Activated T-cell treated with anti-CD3 and anti-CD28 coated beads for 48 hours (primary cell): ENCODE results near the gene VTI1A.
"Not testable (repeated sequence)": the region's sequence is repeated elsewhere in the genome, so short reads cannot be mapped to it uniquely, and the experiment has no call there.

Experiments used
- DNase-seq: peaks from one replicate; pipeline ENCODE4 v3.0.0-alpha.2; 2020; ENCODE audit warnings: low read depth

VTI1A gene

GRCh38 chr10:112454910-112455779 is 8.1 kb downstream of the VTI1A start:
- no peak for DNase-seq

- no peak for DNase-seq
Observed at GRCh38 chr10:112456533-112456932, 9.5 kb downstream of the VTI1A start.

GRCh38 chr10:112460366-112460765 is 13.4 kb downstream of the VTI1A start:
- DNase-seq, result no peak

DNA sequence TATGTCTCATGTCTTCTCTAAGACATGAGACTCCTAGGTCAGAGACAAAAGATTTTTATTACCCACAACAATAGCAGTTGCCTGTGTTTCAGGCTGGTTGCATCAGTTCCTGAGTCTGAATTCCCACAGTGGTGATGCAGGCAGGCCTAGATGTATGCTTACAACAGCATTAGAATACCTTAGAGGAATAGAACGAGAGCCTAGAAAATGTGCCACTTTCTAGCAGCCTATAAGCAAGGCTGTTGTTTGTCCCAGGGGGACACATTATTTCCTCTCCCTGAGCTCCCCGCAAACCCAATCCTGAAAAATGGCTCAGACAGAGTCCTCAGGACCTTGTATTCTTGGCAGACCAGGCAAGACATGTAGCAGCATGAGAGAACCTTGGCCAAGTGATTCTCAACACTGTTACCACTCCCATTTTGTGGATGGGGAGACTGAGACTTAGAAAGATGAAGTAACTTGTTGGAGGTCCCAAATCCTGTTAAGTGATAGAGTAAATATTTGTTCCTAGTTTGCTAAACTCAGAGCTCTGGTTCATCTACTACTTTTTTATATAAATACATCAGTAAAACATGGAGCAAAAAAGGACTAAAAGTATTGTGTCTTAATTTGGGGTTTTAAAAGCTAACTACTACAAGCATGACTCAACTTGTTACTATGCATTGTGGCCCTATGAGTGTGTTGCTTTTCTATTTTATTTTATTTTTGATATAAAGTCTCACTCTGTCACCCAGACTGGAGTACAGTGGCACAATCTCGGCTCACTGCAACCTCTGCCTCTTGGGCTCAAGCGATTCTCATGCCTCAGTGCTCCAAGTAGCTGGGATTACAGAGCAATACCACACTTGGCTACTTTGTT is 14.2 kb downstream of the VTI1A start:
- peak; percentile 32 for DNase-seq

DNA sequence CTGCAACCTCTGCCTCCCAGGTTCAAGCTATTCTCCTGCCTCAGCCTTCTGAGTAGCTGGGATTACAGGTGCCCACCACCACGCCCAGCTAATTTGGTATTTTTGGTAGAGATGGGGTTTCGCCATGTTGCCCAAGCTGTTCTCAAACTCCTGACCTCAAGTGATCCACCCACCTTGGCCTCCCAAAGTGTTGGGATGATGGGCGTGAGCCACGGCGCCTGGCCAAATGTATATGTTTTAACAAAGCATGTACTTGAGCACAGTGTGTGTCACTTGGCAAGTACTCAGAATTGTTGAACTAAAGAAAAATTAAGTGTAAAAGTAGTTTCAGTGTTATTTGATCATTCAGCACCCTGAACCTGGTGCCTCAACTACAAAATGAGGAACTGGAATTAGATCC is 17.1 kb downstream of the VTI1A start:
- DNase-seq, result not testable (repeated sequence)

GRCh38 chr10:112465299-112465883 is 18.4 kb downstream of the VTI1A start:
- DNase-seq, result no peak

DNA sequence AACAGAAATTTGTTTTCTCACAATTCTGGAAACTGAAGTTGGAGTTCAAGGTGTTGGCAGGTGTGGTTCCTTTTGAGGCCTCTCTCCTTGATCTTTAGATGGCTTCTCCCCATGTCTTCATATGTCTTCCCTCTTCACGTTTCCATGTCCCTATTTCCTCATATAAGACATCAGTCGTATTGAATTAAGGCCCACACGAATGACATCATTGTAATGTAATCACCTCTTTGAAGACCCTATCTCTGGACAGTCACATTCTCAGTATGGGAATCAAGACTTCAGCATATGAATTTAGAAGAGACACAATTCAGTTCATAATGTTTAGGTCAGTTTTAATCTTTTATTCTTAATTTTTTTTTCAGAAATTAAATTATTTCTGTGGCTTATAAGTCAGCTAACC is 19.8 kb downstream of the VTI1A start:
- no peak for DNase-seq

- no peak for DNase-seq
Observed at GRCh38 chr10:112467541-112468075, 20.6 kb downstream of the VTI1A start.

GRCh38 chr10:112471878-112472487 is 25.0 kb downstream of the VTI1A start:
- DNase-seq, result no peak

DNA sequence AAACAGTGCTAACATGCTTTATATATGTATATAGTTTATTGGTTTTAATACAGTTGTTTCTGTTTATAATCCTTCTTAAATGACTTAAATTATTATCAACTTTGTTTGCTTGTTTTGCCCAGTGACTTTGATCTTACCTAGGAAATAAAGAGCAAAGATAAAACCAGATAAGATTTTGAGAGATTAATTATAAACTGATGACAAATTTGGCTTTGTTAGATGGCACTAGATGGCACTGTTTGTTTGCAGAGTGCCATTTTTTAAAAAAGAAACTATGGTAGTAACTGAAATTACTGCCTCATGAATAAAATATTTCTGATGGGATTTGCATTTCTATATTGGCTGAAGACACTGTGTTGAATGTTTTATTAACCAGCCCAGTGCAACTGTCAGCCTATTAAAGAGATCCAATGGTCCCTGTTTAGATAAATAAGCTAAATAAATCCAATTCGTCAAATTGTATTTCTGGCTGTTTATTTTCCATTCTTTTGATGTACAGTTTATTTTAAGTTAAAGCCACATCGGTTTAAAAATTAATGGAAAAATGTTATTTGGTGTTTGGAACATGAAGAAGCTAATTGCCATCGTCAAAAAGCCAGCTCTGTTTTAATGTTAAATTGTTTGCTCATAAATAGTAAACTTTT is 28.7 kb downstream of the VTI1A start:
- DNase-seq, result no peak

DNA sequence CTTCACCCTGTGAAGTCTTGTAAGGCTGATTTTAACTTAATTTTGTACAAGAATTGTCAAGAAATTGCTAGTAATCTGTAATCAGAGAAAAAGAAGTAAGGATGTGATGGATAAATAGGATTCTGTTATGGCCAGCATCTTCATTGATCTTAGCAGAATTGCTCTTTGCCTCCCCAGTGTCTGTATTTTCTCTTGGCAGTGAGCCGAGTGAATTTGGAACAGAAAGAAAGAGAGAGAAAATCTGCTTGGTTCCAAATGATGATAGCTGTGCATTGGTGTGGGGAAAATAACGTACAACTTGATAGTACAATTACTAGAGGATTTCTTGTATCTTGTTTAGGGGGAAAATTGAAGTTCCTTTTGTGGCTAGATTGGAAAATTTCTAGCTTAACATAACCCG is 34.6 kb downstream of the VTI1A start:
- no peak for DNase-seq

GRCh38 chr10:112484399-112484798 is 37.4 kb downstream of the VTI1A start:
- DNase-seq, result no peak

DNA sequence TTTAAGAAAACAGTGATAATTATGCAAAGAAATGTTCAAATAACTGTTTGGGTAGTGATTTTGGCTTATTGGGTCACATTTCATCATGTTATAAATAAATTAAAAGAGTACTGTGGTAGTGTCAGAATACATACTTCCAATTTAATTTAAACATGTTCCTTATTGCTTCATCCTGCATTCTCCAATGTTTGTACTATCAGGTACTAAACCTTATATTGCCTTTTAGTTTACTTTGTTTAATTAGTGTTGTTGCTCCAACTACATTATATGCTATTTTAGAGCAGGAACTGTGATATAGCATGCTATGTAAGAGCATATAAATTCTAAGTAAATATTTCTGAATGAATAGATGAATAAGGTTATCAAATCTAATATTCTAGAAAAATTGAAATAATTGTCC is 40.9 kb downstream of the VTI1A start:
- DNase-seq, result no peak

DNA sequence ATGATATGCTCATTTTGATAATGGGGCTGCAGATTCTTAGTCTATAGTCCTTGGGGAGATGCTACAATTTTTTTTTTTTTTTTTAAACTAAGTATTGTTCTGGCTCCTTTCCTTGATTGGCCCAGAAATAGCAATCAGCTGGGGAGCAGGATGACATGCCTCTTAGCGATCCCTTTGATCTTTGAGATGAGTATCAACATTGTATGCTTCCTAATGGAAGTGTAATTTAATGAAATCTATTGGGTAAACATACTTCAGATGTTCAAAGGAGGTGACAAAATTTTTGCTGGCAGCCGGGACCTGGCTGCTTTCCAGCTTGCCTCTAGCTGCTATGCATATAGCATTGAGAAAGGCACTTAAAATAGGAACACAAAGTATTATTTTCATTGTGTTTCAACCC is 43.5 kb downstream of the VTI1A start:
- no peak for DNase-seq

DNA sequence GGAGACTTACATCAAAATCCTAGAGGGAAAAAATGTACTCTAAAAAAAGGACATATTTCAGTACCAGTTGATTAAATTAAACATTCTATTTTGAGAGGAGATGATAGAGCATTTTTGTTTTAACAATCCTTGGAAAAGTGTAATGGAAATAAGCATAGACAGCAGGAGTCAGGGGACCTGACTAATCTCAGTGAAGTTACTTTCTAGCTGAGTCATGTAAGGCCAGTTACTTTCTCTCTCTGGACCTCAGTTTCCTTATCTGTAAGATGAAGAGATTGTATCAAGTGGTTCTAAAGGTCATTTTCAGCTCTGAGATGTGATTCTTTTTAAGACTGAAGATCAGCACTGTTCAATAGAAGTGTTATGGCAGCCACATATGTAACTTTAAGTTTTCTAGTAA is 44.1 kb downstream of the VTI1A start:
- DNase-seq, result no peak

GRCh38 chr10:112492736-112493135 is 45.7 kb downstream of the VTI1A start:
- no peak for DNase-seq

- no peak for DNase-seq
Observed at GRCh38 chr10:112497347-112497950, 50.4 kb downstream of the VTI1A start.

GRCh38 chr10:112498806-112499205 is 51.8 kb downstream of the VTI1A start:
- DNase-seq, result no peak

GRCh38 chr10:112499985-112500384 is 53.0 kb downstream of the VTI1A start:
- DNase-seq, result not testable (repeated sequence)

DNA sequence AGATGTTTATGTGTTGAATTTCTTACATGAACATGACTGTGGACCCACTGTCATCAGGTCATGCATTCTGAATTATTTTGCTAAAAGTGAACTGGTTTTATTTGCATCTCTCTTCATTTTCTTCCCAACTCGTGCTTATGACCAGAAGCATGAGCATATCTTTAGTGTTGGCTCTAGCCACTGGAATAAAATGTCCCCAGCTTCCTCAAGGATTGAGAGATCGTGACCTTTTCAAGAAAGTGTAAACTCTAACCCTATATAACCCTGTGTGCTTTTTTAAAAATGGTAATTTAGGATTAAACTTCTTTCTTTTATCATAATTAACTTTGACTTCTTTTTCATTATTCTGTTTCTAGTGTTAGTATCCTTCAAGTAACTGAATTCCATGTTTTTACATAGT is 55.5 kb downstream of the VTI1A start:
- DNase-seq, result no peak

GRCh38 chr10:112503643-112504042 is 56.6 kb downstream of the VTI1A start:
- DNase-seq, result no peak
